PC-3 (cell line): ENCODE data around the gene RAD9A. TPM values are rescaled to one million over a fixed set of nuclear protein-coding genes. Genes with fewer than 3 reads are reported as not detected.

ENCODE experiments used
- ATAC-seq: fragments of 200-7000 bp; cut with Tn5 transposase; 2 replicates; pipeline ENCODE4 v1.9.1; 2020; ENCODE audit warnings: mild to moderate bottlenecking, moderate library complexity
- BruUV-seq: library from RNA; stranded (reverse); fragments of 400-500 nt; replicated peaks from 2 replicates; lab custom pipeline; 2021; lab: Mats Ljungman, UMichigan
- CTCF ChIA-PET: fragments of 300-600 bp; sonication (Branson Sonifier 250); formaldehyde crosslinking; loops from one replicate; lab custom pipeline; 2022; ENCODE audit warnings: antibody characterized with exemption; lab: Charles Lee
- POLR2A ChIA-PET: fragments of 300-600 bp; sonication (Branson Sonifier 250); formaldehyde crosslinking; loops from one replicate; lab custom pipeline; 2022; ENCODE audit warnings: antibody characterized with exemption; ENCODE audit not compliant: unreplicated experiment; lab: Charles Lee
- DNase-seq: peaks from one replicate; pipeline ENCODE4 v3.0.0-alpha.2; 2015
- H2AFZ ChIP-seq: fragments of 300-600 bp; sonication (generic); 2 replicates; pipeline ENCODE4 v1.6.0; 2016; ENCODE audit warnings: antibody characterized with exemption, low read length
- H3F3A ChIP-seq: fragments of 300-600 bp; sonication (generic); one replicate; pipeline ENCODE4 v1.6.0; 2017; ENCODE audit warnings: antibody characterized with exemption, low read length, control low read depth, mild to moderate bottlenecking; ENCODE audit not compliant: unreplicated experiment
- H3K27ac ChIP-seq: fragments of 300-600 bp; sonication (generic); 2 replicates; pipeline ENCODE4 v1.5.1; 2016; ENCODE audit warnings: mild to moderate bottlenecking, low read length
- H3K27me3 ChIP-seq: fragments of 300-600 bp; sonication (generic); 2 replicates; pipeline ENCODE4 v1.6.1; 2016; ENCODE audit warnings: low read length, mixed read lengths
- H3K36me3 ChIP-seq: fragments of 300-600 bp; sonication (generic); 2 replicates; pipeline ENCODE4 v1.6.1; 2016; ENCODE audit warnings: low read depth, mixed run types, low read length, mixed read lengths
- H3K4me1 ChIP-seq: fragments of 300-600 bp; sonication (generic); 2 replicates; pipeline ENCODE4 v1.5.1; 2016; ENCODE audit warnings: low read length; ENCODE audit not compliant: insufficient read depth
- H3K4me2 ChIP-seq: fragments of 300-600 bp; sonication (generic); 2 replicates; pipeline ENCODE4 v1.6.0; 2016; ENCODE audit warnings: low read length
- H3K4me3 ChIP-seq: fragments of 300-600 bp; sonication (generic); 2 replicates; pipeline ENCODE4 v1.5.1; 2016; ENCODE audit warnings: mild to moderate bottlenecking, low read length, mixed read lengths
- H3K79me2 ChIP-seq: fragments of 300-600 bp; sonication (generic); 2 replicates; pipeline ENCODE4 v1.6.1; 2017; ENCODE audit warnings: low read length, mixed read lengths
- H3K9ac ChIP-seq: fragments of 300-600 bp; sonication (generic); 2 replicates; pipeline ENCODE4 v1.6.0; 2016; ENCODE audit warnings: mild to moderate bottlenecking, low read length
- H3K9me2 ChIP-seq: fragments of 300-600 bp; sonication (generic); replicated peaks from 2 replicates; pipeline ENCODE4 v1.6.1; 2016; ENCODE audit warnings: mixed run types, low read length, mixed read lengths
- H3K9me3 ChIP-seq: fragments of 300-600 bp; sonication (generic); 2 replicates; pipeline ENCODE4 v1.6.1; 2016; ENCODE audit warnings: low read length, mixed read lengths
- H4K20me1 ChIP-seq: fragments of 300-600 bp; sonication (generic); 2 replicates; pipeline ENCODE4 v1.6.1; 2016; ENCODE audit warnings: low read length, mixed read lengths
- EZH2 ChIP-seq: fragments of 300-600 bp; sonication (generic); IDR thresholded peaks from one replicate; pipeline ENCODE4 v1.6.1; 2017; ENCODE audit warnings: antibody characterized with exemption, mild to moderate bottlenecking, low read length; ENCODE audit not compliant: unreplicated experiment
- EZH2phosphoT487 ChIP-seq: fragments of 300-600 bp; sonication (generic); IDR thresholded peaks from 2 replicates; pipeline ENCODE4 v1.6.1; 2018; ENCODE audit warnings: mild to moderate bottlenecking, antibody characterized with exemption, low read length, borderline replicate concordance
- intact Hi-C: fragments of 100-400 bp; cut with micrococcal nuclease; formaldehyde crosslinking; loops from 2 replicates; pipeline ENCODE4 v1.9.0; 2023
- total RNA-seq: library from RNA; depleted of rRNA; stranded (reverse); fragments of >200 nt; gene quantifications from 2 replicates; pipeline ENCODE4 v1.2.3, GENCODE V29; 2014
- TF ChIP-seq, protein P1 (sequence below): fragments of 300-600 bp; sonication (generic); conservative IDR thresholded peaks from 2 replicates; pipeline ENCODE4 v1.5.1; 2017; ENCODE audit warnings: antibody characterized with exemption, low read depth, mild to moderate bottlenecking, low read length

The RAD9A gene
- total RNA-seq, 1 experiment from 2014 or later, result 45.5 TPM

GRCh38 chr11:67420646-67421429 lies 29.1 kb downstream of the RAD9A start:
- no peaks in the 10 kb centered on the region for H3K79me2 ChIP-seq
- no peaks in the 10 kb centered on the region for H3K9me3 ChIP-seq
- H3K27me3 ChIP-seq, result no peaks in the 10 kb centered on the region
- intact Hi-C loops, result no loop called here
- H3K4me1 ChIP-seq, result peaks cover 13% of the 10 kb centered on the region; the same call in 1 of the 2 replicates
- no peaks in the 10 kb centered on the region for H3K9me2 ChIP-seq
- ATAC-seq (peak; percentile 87), DNase-seq (peak; percentile 98)
- no peaks in the 10 kb centered on the region for H3K36me3 ChIP-seq
- no peak overlapping the region; the same call in 1 of the 2 replicates for H3K27ac ChIP-seq
- H4K20me1 ChIP-seq, result no peaks in the 10 kb centered on the region
- H3F3A ChIP-seq, result no peaks in the 10 kb centered on the region
- BruUV-seq, result no TSS peak
- peak overlapping the region; percentile 90 for H3K4me2 ChIP-seq
- ChIA-PET CTCF (interaction anchor here (1.7 kb wide), 1 partner anchor 19 kb away, joined by 6 read pairs; the partner anchor contains the start of gene PPP1CA), POLR2A (interaction anchor here (0.6 to 1.2 kb wide), 2 partner anchors 20 to 23 kb away, joined by 4 to 5 read pairs; partner anchors contain the start of gene PPP1CA)
- TF ChIP-seq EZH2phosphoT487, result no peak
- TF ChIP-seq, protein P1, sequence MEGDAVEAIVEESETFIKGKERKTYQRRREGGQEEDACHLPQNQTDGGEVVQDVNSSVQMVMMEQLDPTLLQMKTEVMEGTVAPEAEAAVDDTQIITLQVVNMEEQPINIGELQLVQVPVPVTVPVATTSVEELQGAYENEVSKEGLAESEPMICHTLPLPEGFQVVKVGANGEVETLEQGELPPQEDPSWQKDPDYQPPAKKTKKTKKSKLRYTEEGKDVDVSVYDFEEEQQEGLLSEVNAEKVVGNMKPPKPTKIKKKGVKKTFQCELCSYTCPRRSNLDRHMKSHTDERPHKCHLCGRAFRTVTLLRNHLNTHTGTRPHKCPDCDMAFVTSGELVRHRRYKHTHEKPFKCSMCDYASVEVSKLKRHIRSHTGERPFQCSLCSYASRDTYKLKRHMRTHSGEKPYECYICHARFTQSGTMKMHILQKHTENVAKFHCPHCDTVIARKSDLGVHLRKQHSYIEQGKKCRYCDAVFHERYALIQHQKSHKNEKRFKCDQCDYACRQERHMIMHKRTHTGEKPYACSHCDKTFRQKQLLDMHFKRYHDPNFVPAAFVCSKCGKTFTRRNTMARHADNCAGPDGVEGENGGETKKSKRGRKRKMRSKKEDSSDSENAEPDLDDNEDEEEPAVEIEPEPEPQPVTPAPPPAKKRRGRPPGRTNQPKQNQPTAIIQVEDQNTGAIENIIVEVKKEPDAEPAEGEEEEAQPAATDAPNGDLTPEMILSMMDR, result no peak
- TF ChIP-seq EZH2, result no peak
- H2AFZ ChIP-seq, result peak overlapping the region; percentile 85
- peak overlapping the region; percentile 73 for H3K4me3 ChIP-seq
- H3K9ac ChIP-seq, result peak overlapping the region; percentile 62; the same call in 1 of the 2 replicates

GRCh38 chr11:67421430-67422031 lies 29.7 kb downstream of the RAD9A start:
- Histone ChIP-seq H3K9me2 (no peaks in the 10 kb centered on the region), H3K27ac (no peak overlapping the region), H2AFZ (peak overlapping the region; percentile 85), H3K79me2 (no peaks in the 10 kb centered on the region), H3K9me3 (no peaks in the 10 kb centered on the region), H3K4me1 (peaks cover 13% of the 10 kb centered on the region; the same call in 1 of the 2 replicates), H3K27me3 (no peaks in the 10 kb centered on the region), H4K20me1 (no peaks in the 10 kb centered on the region), H3K4me3 (peak overlapping the region; percentile 73; the same call in 1 of the 2 replicates), H3K9ac (no peak overlapping the region), H3K36me3 (no peaks in the 10 kb centered on the region), H3F3A (no peaks in the 10 kb centered on the region), H3K4me2 (peak overlapping the region; percentile 90)
- TSS peak; percentile 63 for BruUV-seq
- DNase-seq (no peak), ATAC-seq (peak; percentile 11)
- ChIA-PET POLR2A (interaction anchor here (0.6 to 1.2 kb wide), 2 partner anchors 20 to 24 kb away, joined by 4 to 5 read pairs; partner anchors contain the start of gene PPP1CA), CTCF (interaction anchor here (1.7 kb wide), 1 partner anchor 20 kb away, joined by 6 read pairs; the partner anchor contains the start of gene PPP1CA)
- no peak for TF ChIP-seq EZH2
- no peak for TF ChIP-seq EZH2phosphoT487
- TF ChIP-seq, protein P1, result no peak
- intact Hi-C loops, result no loop called here
